Measurements from ENCODE around the gene NR6A1.

NR6A1 gene

GRCh38 chr9:124658165-124659017 is 112.7 kb downstream of the NR6A1 start:
- DNase-seq (ENCODE audit: low read depth), result peak; percentile 99

GRCh38 chr9:124657516-124657915 is 113.6 kb downstream of the NR6A1 start:
- no peak for DNase-seq (ENCODE audit: low read depth)

- no peak for DNase-seq (ENCODE audit: low read depth)
These were observed 116.7 kb downstream of the NR6A1 start for GRCh38 chr9:124654431-124654830.

DNA sequence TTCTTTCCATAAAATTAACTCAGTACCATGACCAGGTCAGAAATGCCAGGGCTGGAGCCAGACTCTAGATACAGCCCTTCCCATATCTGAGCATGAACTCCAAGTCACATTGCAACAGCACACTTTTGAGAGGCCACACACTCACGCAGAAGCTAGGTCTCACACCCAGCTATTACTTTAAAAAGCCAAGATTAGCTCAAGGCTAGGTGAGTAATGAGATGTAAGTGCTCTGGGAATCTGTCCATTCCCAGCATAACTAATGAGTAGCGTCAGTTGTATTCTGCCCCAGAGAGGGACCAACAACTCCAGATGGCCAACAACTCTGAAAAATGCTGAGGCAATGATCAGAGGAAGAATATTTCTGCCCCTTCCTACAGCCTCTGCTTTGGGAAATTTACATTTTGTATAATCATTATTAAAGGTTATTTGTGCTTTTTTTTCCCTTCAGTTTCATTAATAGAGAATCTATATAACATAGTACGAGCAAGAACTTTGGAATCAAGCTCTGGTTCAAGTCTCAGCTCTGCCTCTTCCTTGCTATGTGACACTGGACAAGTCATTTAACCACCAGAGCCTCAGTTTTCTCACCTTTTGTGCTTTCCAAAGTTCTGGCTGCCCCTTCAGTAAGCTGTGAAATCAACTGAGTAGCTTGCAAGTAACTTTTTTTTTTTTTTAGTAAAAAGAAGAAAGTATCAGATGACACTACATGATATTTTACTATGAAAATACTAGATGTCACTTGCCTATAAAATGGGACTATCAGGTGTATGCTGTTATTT is 118.3 kb downstream of the NR6A1 start:
- DNase-seq (ENCODE audit: low read depth), result peak; percentile 95

DNA sequence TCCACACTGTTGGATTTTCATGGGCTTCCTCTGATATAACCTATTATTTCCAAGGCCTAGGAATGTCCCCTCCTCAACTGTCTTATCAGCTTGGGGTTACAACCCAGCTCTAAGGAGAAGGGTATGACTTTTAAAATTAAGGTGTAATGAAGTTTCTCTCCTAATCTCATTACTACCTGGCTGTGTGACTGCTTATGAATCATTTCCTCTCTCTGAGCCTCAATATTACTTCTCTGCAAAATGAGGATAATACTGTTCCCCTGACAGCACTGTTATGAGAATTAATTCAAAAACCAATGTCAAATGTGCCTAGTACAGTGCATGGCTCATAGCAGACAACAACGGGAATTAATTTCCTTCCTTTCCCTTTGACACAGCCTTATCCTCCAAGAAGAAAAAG is 118.9 kb downstream of the NR6A1 start:
- DNase-seq (ENCODE audit: low read depth), result no peak

DNA sequence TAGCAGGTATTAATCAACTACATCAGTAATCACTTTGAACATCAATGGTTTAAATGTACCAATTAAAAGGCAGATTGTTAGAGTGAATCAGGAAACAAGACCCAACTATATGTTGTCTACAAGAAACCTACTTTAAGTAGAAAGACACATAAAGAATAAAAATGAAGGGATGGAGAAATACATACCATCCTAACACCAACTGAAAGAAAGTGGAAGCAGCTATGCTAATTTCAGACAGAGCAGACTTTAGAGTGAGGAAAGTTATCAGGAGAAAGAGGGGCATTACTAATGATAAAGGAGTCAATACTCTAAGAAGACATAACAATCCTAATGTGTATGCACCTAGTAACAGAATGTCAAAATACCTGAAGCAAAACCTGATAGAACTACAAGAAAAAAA is 125.8 kb downstream of the NR6A1 start:
- DNase-seq (ENCODE audit: low read depth), result no peak

DNA sequence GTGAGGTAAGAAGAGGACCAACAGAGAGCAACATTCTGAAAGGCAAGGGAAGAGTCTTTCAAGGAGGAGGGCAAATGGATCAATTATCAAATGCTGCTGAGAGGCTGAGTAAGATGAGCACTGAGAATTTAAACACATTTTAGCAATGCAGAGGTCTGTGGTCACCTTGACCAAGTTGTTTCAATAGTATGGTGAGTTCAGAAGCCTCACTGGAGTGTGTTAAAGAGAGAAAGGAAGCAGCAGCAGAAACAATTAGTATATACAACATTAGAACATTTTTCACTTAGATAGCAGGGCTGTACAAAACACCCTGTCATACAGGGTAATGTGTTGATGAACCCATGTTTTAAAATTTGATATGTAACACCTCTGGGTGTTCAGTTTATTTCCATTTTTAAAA is 131.5 kb downstream of the NR6A1 start:
- no peak for DNase-seq (ENCODE audit: low read depth)

DNA sequence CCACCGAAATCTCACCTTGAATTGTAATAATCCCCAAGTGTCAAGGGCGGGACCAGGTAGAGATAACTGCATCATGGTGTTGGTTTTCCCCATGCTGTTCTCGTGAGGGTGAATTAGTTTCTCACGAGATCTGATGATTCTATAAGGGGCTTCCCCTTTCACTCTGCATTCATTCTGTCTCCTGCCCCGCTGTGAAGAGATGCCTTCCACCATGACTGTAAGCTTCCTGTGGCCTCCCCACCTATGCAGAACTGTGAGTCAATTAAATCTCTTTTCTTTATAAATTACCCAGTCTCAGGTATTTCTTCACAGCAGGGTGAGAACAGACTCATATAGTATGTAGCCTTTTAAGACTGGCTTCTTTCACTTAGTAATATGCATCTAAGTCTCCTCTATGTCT is 135.8 kb downstream of the NR6A1 start:
- DNase-seq (ENCODE audit: low read depth), result no peak

GRCh38 chr9:124632077-124632621 is 139.0 kb downstream of the NR6A1 start:
- peak; percentile 50 for DNase-seq (ENCODE audit: low read depth)

DNA sequence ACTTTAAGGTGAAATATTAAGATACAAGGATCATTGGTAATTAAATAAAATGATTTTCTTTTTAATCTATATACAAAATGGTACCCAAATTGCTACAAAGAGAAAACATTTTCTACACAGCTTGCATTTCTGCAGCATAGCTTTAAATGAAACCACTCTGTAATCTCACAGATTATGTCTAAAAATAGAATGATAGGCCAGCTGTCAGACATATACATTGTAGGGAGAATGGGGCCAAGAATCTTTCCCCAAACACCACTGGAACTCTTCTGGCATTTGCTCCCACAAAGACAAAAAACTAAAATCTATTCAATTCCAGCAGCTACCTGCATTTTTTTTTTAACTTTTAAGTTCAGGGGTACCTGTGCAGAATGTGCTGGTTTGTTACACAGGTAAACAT is 139.8 kb downstream of the NR6A1 start:
- DNase-seq (ENCODE audit: low read depth), result no peak

DNA sequence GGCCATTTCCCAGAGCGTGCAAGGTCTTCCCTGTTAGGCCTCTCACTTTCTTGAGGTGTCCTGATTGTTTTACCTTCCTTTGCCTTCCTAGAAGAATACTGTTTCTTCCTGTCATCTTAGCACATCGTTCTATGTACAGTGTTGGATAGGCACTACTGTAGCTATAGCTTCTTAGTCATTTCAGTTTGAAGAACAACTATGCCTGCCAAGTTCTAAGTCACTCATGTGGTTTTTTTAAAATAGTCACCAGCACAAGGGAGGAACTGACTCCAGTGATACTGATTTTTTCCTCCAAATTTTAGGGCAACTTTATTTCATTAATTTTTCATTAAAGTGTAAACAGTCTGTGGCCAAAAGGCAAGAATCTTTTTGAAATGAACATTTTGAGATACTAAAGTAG is 141.5 kb downstream of the NR6A1 start:
- peak; percentile 66 for DNase-seq (ENCODE audit: low read depth)

GRCh38 chr9:124628741-124629140 is 142.4 kb downstream of the NR6A1 start:
- DNase-seq (ENCODE audit: low read depth), result no peak

DNA sequence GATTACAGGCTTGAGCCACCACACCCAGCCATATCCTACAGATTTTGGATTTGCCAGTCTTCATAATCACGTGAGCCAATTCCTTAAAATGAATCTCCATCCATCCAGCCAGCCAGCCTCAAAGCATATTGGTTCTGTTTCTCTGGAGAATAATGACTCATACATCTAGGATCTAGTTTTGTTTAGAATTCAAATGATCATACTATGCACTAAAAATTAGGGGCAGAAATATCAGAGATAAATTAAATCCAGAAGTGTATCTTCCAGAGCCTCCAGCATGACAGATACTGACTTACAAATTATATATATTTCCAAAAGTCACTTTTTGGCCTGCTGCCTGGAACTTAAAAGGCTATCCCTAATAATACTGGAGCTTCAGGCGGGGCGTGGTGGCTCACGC is 144.8 kb downstream of the NR6A1 start:
- DNase-seq (ENCODE audit: low read depth), result peak; percentile 18

GRCh38 chr9:124625087-124625486 is 146.0 kb downstream of the NR6A1 start:
- no peak for DNase-seq (ENCODE audit: low read depth)

DNA sequence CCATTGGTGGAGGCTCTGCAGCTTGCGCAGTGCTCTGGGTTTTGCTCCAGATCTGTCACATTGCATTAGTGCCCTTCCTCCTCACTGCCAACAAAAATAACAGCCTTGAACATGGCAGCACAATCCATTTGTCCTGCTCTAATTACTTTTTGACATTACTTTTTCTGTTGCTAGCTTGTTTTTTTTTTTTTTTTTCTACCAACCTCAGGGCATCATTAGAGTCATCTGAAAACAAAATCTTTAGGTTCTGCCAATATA is 146.4 kb downstream of the NR6A1 start:
- no peak for DNase-seq (ENCODE audit: low read depth)

DNA sequence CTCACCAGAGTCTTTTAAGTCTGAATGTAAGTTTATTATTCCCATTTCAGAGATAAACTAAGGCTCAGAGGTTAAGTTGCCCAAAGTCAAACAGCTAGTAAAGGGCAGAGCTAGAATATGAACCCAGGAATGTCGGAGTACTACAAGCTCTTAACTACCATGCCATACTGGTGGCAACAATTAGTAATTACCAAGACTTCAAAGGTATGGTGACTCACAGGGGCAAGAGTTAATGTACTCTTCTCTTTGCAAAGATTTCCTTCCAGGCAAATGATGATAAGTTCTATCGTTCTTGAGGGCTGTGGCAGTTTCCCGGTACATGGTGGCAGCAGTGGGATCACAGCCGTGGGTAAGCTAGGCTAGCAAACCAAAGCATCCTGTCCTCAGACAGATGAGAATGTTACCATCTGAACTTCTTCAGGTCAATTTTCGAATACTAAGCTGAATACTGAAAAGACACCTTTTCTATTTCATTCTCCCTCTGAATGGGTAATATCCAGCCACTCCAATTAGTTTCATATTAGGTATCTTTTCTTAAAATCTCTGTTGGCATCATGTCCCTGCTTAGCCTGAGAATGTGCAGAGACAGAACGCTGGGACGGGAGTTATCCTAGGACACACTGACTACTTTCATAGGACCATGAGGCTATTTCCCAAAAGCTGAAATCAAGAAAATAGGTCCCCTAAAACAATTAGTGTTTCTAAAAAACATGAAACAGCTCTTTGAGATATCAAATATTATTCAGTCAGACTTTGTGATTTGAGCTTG is 147.0 kb downstream of the NR6A1 start:
- DNase-seq (ENCODE audit: low read depth), result no peak

DNA sequence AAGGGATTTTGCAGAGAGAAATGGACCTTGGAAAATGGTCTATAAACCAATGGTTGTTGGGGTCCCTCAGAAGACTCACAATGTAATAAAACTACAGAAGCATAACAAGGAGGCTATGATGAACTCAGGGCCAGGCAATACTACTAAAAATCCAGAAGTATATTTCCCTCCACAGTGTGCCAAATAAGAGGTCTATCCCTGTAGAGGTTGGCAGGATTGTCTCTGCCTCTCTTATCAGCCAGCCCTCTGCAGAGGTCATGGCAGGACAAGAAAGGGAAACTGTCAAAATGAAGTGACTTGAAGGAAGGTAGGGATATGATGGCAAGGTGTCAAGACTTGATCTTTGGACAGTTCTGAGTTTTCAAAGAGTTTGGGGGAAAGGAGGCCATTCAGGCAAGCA is 148.2 kb downstream of the NR6A1 start:
- DNase-seq (ENCODE audit: low read depth), result no peak

DNA sequence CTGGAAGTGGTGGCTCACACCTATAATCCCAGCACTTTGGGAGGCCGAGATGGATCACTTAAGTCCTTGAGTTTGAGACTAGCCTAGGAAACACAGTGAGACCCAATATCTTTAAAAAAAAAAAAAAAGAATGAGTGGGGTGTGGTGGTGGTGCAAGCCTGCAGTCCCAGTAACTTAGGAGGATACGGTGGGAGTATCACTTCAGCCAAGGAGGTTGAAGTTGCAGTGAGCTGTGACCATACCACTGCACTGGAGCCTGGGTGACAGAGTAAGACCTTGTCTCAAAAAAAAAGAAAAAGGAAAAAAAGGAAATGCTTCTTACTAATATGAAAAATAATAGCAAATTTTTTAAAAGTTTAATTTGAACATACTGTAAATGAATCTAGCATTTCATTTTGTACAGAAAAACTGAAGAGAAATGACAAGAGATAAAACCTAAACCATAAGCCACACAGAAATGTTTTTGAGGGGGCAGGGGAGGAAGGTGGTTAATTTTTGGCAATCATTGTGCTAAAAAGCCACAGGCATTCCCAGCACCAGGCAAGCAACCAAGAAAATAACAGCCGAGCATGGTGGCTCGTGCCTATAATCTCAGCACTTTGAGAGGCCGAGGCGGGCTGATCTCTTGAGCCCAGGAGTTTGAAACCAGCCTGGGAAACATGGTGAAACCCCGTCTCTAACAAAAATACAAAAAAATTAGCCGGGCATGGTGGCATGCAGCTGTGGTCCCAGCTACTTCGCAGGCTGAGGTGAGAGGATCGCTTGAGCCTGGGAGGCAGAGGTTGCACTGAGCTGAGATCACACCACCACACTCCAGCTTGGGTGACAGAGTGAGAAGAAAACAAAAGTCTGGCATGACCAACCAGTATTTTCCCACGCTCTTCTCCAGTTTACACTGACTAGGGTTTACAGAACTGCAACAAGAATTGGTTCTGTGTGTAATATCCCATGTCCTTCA is 149.5 kb downstream of the NR6A1 start:
- DNase-seq (ENCODE audit: low read depth), result peak; percentile 58

DNA sequence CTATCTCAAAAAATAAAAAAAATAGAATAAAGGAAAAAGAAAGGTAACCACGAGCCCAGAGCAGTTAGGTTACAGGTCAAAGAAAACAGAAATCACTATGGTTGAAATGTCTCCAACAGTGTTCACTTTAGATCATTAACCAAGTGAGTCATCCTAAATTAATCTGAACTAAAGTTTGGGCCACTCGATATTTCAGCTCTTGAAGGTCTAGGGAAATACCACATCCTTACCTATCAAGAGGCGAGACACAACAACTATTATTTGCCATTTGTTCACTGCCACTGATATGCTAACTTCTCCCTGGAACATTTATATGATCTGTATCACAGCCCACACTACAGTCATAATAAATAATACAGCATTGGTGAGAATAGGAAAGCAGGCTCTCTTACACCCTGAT is 152.6 kb downstream of the NR6A1 start:
- no peak for DNase-seq (ENCODE audit: low read depth)

- peak; percentile 75 for DNase-seq (ENCODE audit: low read depth)
These were observed 153.5 kb downstream of the NR6A1 start for GRCh38 chr9:124617477-124618141.

GRCh38 chr9:124616961-124617360 is 154.2 kb downstream of the NR6A1 start:
- DNase-seq (ENCODE audit: low read depth), result no peak

All from iris pigment epithelial cell (primary cell).